Left kidney (tissue), 2 donors: ENCODE results near the gene LNP1. TPM values are rescaled to one million over a fixed set of nuclear protein-coding genes. Genes with fewer than 3 reads are reported as not detected.
"Not testable (repeated sequence)": the region's sequence is repeated elsewhere in the genome, so short reads cannot be mapped to it uniquely, and the experiment has no call there.

Experiments
- DNase-seq: peaks from one replicate; pipeline ENCODE4 v3.0.0-alpha.2; 2013
- polyA plus RNA-seq: library from polyadenylated mRNA; unstranded; fragments of 120-200 nt; gene quantifications from one replicate; pipeline ENCODE4 v1.2.1, GENCODE V29; 2013; ENCODE audit not compliant: insufficient read length

The LNP1 gene
- polyA plus RNA-seq, 1 donor: 6.8 TPM

GRCh38 chr3:100429187-100429716 is 27.9 kb downstream of the LNP1 start:
- DNase-seq: no peak

GRCh38 chr3:100436951-100437350 is 35.6 kb downstream of the LNP1 start:
- no peak for DNase-seq

- DNase-seq: no peak
These were observed 36.6 kb downstream of the LNP1 start for GRCh38 chr3:100437721-100438622.

- no peak for DNase-seq
These were observed 37.3 kb downstream of the LNP1 start for GRCh38 chr3:100438623-100438974.

- no peak for DNase-seq
These were observed 39.6 kb downstream of the LNP1 start for GRCh38 chr3:100440895-100441294.

- no peak for DNase-seq
These were observed 42.4 kb downstream of the LNP1 start for GRCh38 chr3:100443690-100444089.

- DNase-seq: not testable (repeated sequence)
These were observed 45.7 kb downstream of the LNP1 start for GRCh38 chr3:100447067-100447466.

GRCh38 chr3:100448079-100448478 is 46.7 kb downstream of the LNP1 start:
- DNase-seq: no peak

GRCh38 chr3:100449214-100449613 is 47.9 kb downstream of the LNP1 start:
- DNase-seq: no peak

GRCh38 chr3:100454677-100455076 is 53.3 kb downstream of the LNP1 start:
- DNase-seq: peak; percentile 1

- no peak for DNase-seq
These were observed 54.7 kb downstream of the LNP1 start for GRCh38 chr3:100455841-100456550.

GRCh38 chr3:100456745-100457144 is 55.4 kb downstream of the LNP1 start:
- DNase-seq: no peak

GRCh38 chr3:100457811-100458210 is 56.5 kb downstream of the LNP1 start:
- no peak for DNase-seq

- DNase-seq: no peak
These were observed 57.5 kb downstream of the LNP1 start for GRCh38 chr3:100458814-100459213.

- peak; percentile 51 for DNase-seq
These were observed 61.7 kb downstream of the LNP1 start for GRCh38 chr3:100463002-100463401.

GRCh38 chr3:100463646-100464155 is 62.4 kb downstream of the LNP1 start:
- DNase-seq: no peak

- no peak for DNase-seq
These were observed 64.8 kb downstream of the LNP1 start for GRCh38 chr3:100465892-100466777.

GRCh38 chr3:100467133-100467532 is 65.8 kb downstream of the LNP1 start:
- DNase-seq: no peak

- DNase-seq: no peak
These were observed 67.3 kb downstream of the LNP1 start for GRCh38 chr3:100468676-100469075.

- DNase-seq: no peak
These were observed 69.6 kb downstream of the LNP1 start for GRCh38 chr3:100470951-100471350.

GRCh38 chr3:100471444-100471843 is 70.1 kb downstream of the LNP1 start:
- DNase-seq: no peak

- DNase-seq: not testable (repeated sequence)
These were observed 76.6 kb downstream of the LNP1 start for GRCh38 chr3:100477851-100478360.
